ENCODE measurements around the gene ODAPH.

- TF ChIP-seq CTCF (conservative IDR thresholded peaks at IDR 0.05; ENCODE audit: low read length) (no peak), EZH2phosphoT487 (IDR thresholded peaks at IDR 0.05; ENCODE audit: borderline replicate concordance) (no peak)
These were observed 30.8 kb upstream of the ODAPH start for GRCh38 chr4:75525086-75525485.

All from Loucy (cell line).